Adipocyte (in vitro differentiated cells): Measurements from ENCODE around the gene TFF2.

Experiments
- DNase-seq: peaks from one replicate; pipeline ENCODE4 v3.0.0-alpha.2; 2015; ENCODE audit warnings: low read depth
- H3K27me3 ChIP-seq: replicated peaks from 2 replicates; pipeline ENCODE4 v1.7.0; 2013; ENCODE audit warnings: mild to moderate bottlenecking, low read length, moderate library complexity; ENCODE audit not compliant: control insufficient read depth, insufficient read depth
- H3K36me3 ChIP-seq: 2 replicates; pipeline ENCODE4 v1.7.0; 2013; ENCODE audit warnings: low read length, mild to moderate bottlenecking, moderate library complexity; ENCODE audit not compliant: control insufficient read depth, insufficient read depth, severe bottlenecking
- H3K4me1 ChIP-seq: 2 replicates; pipeline ENCODE4 v1.7.0; 2013; ENCODE audit warnings: mild to moderate bottlenecking, low read length, moderate library complexity; ENCODE audit not compliant: control insufficient read depth, insufficient read depth
- H3K4me3 ChIP-seq: 2 replicates; pipeline ENCODE4 v1.7.0; 2013; ENCODE audit warnings: mild to moderate bottlenecking, low read length, moderate library complexity
- H3K9ac ChIP-seq: 2 replicates; pipeline ENCODE4 v1.7.0; 2013; ENCODE audit warnings: mild to moderate bottlenecking, low read length, moderate library complexity
- H3K9me3 ChIP-seq: 2 replicates; pipeline ENCODE4 v1.7.0; 2013; ENCODE audit warnings: mild to moderate bottlenecking, low read length, moderate library complexity; ENCODE audit not compliant: control insufficient read depth

Gene TFF2

DNA sequence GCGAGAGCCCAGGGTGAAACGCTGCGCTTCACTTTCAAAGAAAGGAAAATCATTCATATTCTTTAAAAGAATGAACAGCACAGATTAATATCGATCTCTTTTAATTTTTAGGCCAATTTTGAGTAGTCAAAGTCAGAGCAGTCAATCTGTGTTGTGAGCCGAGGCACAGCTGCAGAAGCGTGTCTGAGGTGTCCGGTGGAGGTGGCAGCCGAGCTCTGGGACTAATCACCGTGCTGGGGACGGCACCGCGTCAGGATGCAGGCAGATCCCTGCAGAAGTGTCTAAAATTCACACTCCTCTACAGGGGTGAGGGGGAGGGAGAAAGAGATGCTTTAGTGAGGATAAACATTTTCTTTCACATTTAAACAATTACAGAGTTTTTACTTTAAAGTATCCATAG lies 11.4 kb upstream of the TFF2 start:
- H3K27me3 ChIP-seq, result peaks cover 37% of the 10 kb centered on the region
- no peak for DNase-seq

DNA sequence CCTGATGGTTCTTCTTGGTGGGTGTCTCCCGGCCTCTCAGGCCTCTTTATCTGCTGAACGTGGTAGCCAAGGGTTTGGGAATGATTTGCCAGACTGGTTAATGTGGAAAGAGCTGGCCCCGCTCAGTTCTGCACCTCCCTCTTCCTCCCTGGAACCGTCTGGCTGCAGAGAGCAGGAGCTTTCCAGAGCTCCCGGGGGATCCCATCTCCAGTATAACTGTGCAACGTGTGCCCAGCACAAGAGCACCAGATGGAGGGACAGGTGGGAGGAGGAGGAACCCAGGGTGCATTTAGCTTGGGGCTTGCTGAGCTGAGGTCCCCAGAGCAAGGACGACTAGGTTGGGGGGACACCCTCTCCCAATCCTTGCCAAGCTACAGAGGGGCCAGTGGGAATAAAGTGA lies 10.5 kb upstream of the TFF2 start:
- no peak for DNase-seq
- Histone ChIP-seq H3K9ac (no peak overlapping the region), H3K4me1 (no peaks in the 10 kb centered on the region), H3K27me3 (peaks cover 40% of the 10 kb centered on the region), H3K4me3 (no peak overlapping the region), H3K9me3 (peaks cover 18% of the 10 kb centered on the region), H3K36me3 (no peaks in the 10 kb centered on the region)

More for the DNA sequence above, 11.4 kb upstream of the TFF2 start:
- Histone ChIP-seq H3K36me3 (no peaks in the 10 kb centered on the region), H3K9ac (no peak overlapping the region), H3K4me3 (no peak overlapping the region), H3K4me1 (no peaks in the 10 kb centered on the region), H3K9me3 (peaks cover 9% of the 10 kb centered on the region)

DNA sequence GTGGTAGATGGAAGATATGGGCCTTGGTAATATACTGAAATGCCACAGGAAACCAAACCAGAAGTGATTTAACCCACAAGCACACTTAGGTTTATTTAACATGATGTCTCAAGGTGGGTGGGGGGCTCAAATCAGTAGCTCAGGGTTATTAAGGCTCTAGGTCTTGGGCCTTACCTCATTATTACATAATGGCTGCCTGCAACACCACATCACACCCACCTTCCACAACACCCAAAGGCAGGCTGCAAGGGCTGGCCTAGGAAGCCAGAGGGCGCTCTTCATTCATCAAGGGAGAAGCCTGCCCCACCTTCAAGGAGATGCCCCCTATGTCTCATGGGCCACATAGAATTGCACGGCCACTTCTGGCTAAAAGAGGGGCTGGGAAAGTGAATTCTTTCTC lies 9.5 kb upstream of the TFF2 start:
- Histone ChIP-seq H3K4me1 (no peaks in the 10 kb centered on the region), H3K36me3 (no peaks in the 10 kb centered on the region), H3K9ac (no peak overlapping the region), H3K4me3 (no peak overlapping the region), H3K27me3 (peaks cover 42% of the 10 kb centered on the region), H3K9me3 (peaks cover 28% of the 10 kb centered on the region)
- DNase-seq, result no peak

DNA sequence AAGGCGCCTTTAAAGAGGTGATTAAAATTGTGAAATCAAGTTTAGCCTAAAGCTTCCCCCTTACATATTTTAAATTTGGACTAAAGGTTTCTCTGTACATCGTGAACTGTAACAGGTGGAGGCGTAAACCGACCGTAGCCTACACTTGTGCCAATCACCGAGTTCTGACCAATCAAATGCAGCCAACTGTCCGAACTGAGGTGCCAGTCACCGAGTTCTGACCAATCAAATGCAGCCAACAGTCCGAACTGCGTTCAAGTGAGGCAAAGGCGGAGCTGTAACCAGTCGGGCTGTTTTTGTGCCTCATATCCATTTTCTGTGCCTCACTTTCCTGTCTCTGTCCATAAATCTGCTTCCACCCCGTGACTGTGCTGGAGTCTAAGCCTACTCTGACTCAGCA lies 8.1 kb upstream of the TFF2 start:
- no peak for DNase-seq
- Histone ChIP-seq H3K9me3 (peaks cover 41% of the 10 kb centered on the region), H3K9ac (no peak overlapping the region), H3K4me3 (no peak overlapping the region), H3K36me3 (no peaks in the 10 kb centered on the region), H3K27me3 (peaks cover 36% of the 10 kb centered on the region), H3K4me1 (no peaks in the 10 kb centered on the region)

DNA sequence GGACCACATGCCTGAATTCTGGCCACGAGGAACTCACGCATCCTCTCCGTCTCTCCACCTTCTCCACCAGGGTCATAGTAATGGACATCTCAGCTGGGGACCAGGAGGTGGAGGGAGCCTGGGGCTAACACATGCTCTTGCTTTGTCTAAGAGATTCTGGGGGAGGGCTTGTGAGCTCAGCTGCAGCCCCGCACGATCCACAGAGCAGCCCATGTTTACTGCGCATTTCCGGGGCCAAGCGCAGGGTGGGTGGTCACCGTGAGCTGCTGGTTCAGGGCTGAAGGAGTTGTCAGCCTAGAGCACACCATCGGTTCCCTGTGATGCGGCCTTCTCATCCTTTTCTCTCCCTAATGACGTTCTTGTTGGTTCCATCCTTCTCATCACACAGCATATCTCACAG lies 7.5 kb upstream of the TFF2 start:
- Histone ChIP-seq H3K4me1 (no peaks in the 10 kb centered on the region), H3K27me3 (peaks cover 39% of the 10 kb centered on the region), H3K9me3 (peaks cover 42% of the 10 kb centered on the region), H3K36me3 (no peaks in the 10 kb centered on the region), H3K4me3 (no peak overlapping the region), H3K9ac (no peak overlapping the region)
- DNase-seq, result no peak

DNA sequence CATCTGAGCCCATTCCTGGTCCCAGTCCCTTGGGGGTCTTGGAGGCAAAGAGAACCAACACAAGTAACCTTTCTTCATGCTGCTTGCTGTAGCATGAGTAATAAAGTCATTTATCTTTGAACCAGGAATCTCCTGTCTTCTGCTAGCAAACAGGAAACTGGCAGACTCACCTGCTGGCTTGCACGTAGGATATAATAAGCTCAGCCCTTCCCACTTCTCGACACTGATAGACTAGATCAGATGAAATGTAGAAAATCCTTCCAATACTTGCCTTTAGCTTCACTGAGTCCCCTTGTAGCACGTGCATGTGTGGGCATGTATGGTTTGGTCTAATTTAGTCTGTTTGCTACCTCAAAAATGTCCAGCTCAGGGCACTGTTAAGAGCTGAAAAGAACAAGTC lies 6.5 kb upstream of the TFF2 start:
- Histone ChIP-seq H3K27me3 (peaks cover 38% of the 10 kb centered on the region), H3K4me1 (no peaks in the 10 kb centered on the region)
- DNase-seq, result no peak

DNA sequence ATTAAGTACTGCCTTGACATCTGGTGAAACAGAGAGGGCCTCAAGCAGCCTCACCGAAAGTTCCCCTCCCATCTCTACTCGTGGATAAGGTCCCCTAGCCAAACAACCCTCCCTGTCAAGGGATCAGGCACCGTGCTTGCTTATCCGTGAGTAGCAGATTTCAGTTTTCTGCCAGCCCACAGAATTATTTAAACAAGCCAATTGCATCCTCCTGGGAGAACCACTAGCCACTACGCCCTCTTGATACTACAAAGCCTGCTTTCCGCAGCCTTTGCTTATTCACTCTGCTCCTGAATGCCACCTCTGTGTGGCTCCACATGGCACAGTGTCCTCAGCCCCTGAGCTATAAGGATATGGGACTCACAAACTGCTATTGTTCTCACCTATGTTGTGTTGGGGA lies 5.9 kb upstream of the TFF2 start:
- H3K4me3 ChIP-seq, result no peak overlapping the region
- H3K27me3 ChIP-seq, result peaks cover 32% of the 10 kb centered on the region
- DNase-seq, result no peak
- no peak overlapping the region for H3K9ac ChIP-seq
- H3K36me3 ChIP-seq, result no peaks in the 10 kb centered on the region
- H3K4me1 ChIP-seq, result no peaks in the 10 kb centered on the region
- peaks cover 42% of the 10 kb centered on the region for H3K9me3 ChIP-seq

More for the DNA sequence above, 6.5 kb upstream of the TFF2 start:
- H3K36me3 ChIP-seq, result no peaks in the 10 kb centered on the region
- no peak overlapping the region for H3K4me3 ChIP-seq
- no peak overlapping the region for H3K9ac ChIP-seq
- H3K9me3 ChIP-seq, result peaks cover 42% of the 10 kb centered on the region

DNA sequence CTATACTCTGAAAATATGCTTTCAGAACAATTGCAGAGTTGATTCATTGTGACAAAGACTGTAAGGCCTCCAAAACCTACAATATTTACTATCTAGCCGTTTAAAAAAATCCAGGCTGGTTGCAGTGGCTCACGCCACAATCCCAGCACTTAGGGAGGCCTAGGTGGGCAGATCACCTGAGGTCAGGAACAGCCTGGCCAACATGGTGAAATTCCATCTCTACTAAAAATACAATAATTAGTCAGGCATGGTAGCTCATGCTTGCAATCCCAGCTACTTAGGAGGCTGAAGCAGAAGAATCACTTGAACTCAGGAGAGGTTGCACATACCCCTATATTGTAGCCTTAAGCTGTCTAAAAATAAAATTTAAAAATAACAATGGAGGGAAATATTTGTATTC lies 5.3 kb upstream of the TFF2 start:
- H3K4me1 ChIP-seq, result no peaks in the 10 kb centered on the region
- no peak for DNase-seq
- H3K27me3 ChIP-seq, result peaks cover 28% of the 10 kb centered on the region
- peaks cover 42% of the 10 kb centered on the region for H3K9me3 ChIP-seq
- H3K4me3 ChIP-seq, result no peak overlapping the region
- no peak overlapping the region for H3K9ac ChIP-seq
- no peaks in the 10 kb centered on the region for H3K36me3 ChIP-seq

DNA sequence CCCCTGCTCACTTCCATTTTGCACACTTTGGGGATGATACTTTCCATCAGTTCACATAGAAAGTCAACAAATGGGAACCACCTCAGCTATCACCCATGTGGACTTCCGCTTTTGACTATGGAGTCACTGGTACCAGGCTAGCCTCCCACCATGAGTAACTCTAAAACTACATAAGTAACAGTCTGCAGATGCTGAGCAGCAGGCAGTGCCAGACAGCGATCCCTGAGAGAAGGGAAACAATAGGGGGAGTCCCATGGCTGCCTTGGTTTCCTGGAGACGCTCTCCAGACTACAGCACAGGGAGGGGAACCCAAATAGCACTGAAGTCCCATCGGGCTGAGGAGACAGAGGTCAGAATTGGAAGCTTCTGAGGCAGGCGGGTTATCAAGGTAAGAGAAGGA lies 2.8 kb upstream of the TFF2 start:
- Histone ChIP-seq H3K4me3 (no peak overlapping the region), H3K4me1 (no peaks in the 10 kb centered on the region), H3K9ac (no peak overlapping the region), H3K9me3 (peaks cover 38% of the 10 kb centered on the region), H3K36me3 (no peaks in the 10 kb centered on the region), H3K27me3 (peaks cover 29% of the 10 kb centered on the region)
- no peak for DNase-seq

DNA sequence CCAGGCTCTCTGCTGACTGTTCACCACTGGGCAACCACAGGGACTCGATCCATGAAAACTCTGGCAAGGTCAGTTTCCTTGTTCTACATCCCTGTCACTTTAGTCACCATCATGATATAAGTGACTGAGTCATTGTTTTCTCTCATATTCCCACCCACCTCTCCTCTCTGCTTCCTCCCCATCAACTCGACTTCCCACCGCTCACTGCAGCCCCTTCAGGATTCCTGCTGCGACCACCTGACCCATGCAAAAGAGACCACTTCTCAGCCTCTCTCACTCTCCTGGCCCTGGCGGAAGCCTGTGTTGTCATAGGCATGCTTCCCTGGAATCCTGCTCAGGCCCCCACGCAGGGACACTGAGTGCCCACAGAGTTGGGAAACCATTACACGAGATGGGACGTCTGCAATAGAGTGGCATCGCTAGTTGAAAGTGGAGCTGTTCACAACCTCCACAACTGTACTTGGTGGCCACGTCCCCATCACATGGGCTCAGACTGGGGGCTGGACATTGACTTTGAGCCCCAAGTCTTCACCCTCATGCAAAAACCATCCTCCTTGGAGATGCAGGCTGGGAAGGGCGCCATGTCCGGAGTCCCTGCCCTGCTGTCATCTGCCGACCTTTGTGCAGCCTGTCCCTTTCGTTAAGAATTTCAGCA lies 1.8 kb upstream of the TFF2 start:
- Histone ChIP-seq H3K4me1 (no peaks in the 10 kb centered on the region), H3K36me3 (no peaks in the 10 kb centered on the region), H3K9me3 (peaks cover 38% of the 10 kb centered on the region), H3K4me3 (no peak overlapping the region), H3K27me3 (peaks cover 29% of the 10 kb centered on the region), H3K9ac (no peak overlapping the region)
- DNase-seq, result no peak

DNA sequence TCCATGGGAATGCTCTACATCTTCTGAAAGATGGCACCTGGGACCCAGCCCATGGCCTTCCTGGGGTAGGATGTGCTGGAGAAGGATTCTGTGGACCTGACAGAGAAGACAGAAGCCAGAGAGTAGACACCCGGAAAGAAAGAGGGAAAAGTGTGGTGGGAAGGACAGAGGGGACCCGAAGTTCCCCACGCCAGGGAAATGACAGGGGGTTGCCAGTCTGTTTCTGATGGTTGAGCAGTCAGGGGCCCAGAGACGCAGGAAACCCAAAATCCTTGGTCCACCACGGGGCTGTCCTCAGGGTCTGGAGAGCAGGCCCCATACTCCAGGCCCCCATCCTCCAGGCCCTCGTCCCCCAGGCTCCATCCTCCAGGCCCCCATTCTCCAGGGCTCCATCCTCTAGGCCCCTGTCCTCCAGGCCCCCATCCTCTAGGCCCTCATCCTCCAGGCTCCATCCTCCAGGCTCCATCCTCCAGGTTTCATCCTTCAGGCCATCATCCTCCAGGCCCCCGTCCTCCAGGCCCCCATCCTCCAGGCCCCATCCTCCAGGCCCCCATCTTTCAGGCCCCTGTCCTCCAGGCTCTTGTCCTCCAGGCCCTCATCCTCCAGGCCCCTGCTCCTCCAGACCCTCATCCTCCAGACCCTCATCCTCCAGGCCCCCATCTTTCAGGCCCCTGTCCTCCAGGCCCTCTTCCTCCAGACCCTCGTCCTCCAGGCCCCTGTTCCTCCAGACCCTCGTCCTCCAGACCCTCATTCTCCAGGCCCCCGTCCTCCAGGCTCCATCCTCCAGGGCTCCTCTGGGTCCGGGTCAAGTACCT lies 1.0 kb upstream of the TFF2 start:
- peaks cover 33% of the 10 kb centered on the region for H3K9me3 ChIP-seq
- no peak overlapping the region for H3K9ac ChIP-seq
- no peaks in the 10 kb centered on the region for H3K36me3 ChIP-seq
- no peak for DNase-seq
- peaks cover 29% of the 10 kb centered on the region for H3K27me3 ChIP-seq
- H3K4me3 ChIP-seq, result no peak overlapping the region
- H3K4me1 ChIP-seq, result no peaks in the 10 kb centered on the region
